ENCODE measurements around the gene BTBD17.

GRCh38 chr17:74359916-74360315, 1.8 kb downstream of the BTBD17 start:
- TF ChIP-seq CTCF (IDR thresholded peaks at IDR 0.05; ENCODE audit: insufficient read depth, low read length, poor library complexity, severe bottlenecking) (no peak), EZH2phosphoT487 (conservative IDR thresholded peaks at IDR 0.05; ENCODE audit: low read length) (no peak)

Measured in SU-DHL-6 (cell line).